Ovary (tissue), 3 donors: ENCODE results near the gene PGLYRP1.

ENCODE experiments used
- CTCF ChIP-seq, 3 donors: fragments of 450-650 bp in 2 of 3; fragments of 200-600 bp in 1 of 3; IDR thresholded peaks; one replicate each; pipeline versions ENCODE4 v1.5.1 to v1.8.0; 2016 to 2022; ENCODE audit warnings: antibody characterized with exemption in 3 of 3, mild to moderate bottlenecking in 1 of 3
- EP300 ChIP-seq: sonication (generic); formaldehyde crosslinking; IDR thresholded peaks from one replicate; pipeline ENCODE4 v1.6.1; 2017; ENCODE audit warnings: antibody characterized with exemption
- POLR2A ChIP-seq: fragments of 450-650 bp; IDR thresholded peaks from one replicate; pipeline ENCODE4 v1.6.1; 2017; ENCODE audit warnings: antibody characterized with exemption, mild to moderate bottlenecking, moderate library complexity
- donor health status: DM: no; HTN: no; CAD: no.

DNA sequence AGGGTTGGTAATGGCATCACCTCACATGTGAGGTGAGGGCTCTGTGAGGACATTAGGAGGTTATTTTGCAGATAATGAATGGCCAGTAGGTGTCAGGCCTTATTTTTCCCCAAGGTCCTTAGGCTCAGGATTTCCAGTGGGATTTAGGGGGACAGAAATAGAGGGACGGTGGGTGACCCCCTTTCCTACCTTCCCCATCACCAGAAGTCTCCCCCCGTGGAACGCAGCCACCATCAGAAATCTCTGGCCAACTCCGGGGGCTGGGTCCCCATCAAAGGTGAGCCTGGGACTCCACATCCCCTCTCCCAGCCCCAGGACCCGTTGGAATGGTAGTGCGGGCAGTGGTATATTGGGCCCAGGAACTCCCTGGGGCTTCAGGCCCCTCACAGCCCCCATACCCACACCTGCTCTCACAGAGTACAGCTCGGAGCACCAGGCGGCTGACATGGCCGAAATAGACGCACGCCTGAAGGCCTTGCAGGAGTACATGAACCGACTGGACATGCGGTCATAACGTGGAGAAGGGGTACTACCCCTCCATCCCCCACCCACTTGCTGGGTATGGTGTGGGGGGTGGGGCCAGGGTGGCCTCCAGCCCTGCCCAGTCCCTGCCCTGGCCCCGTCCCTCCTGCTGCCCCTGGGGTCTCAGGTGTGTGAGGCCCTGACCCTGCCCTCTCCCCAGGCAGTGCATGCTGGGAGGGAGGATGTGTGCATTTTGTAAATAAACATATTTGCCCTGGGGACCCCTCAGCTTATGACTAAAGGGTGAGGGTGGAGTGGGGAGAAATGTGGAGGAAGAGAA, 4.8 kb downstream of the PGLYRP1 start:
- no peak for TF ChIP-seq CTCF (IDR thresholded peaks at IDR 0.05)
- no peak for TF ChIP-seq EP300
- TF ChIP-seq POLR2A = no peak
